HepG2 (cell line): Measurements from ENCODE around the gene FAM181A.

Experiments used
- ARID3A ChIP-seq: IDR thresholded peaks from 2 replicates; pipeline ENCODE4 v1.6.1; 2012; ENCODE audit warnings: low read depth, low read length, improper control_type of control experiment
- ASH2L ChIP-seq: fragments of 300-600, 200-600 bp; sonication (generic); IDR thresholded peaks from 2 replicates; pipeline ENCODE4 v1.7.0; 2017; ENCODE audit warnings: low read depth, mild to moderate bottlenecking, moderate library complexity, mixed read lengths, low read length; ENCODE audit not compliant: insufficient read length
- CC2D1A ChIP-seq: sonication (generic); formaldehyde crosslinking; IDR thresholded peaks from 2 replicates; pipeline ENCODE4 v1.8.1; 2023; ENCODE audit warnings: mild to moderate bottlenecking, missing genetic modification reagents
- CTCF ChIP-seq: sonication (generic); formaldehyde crosslinking; IDR thresholded peaks from 2 replicates; pipeline ENCODE4 v1.5.0; 2020; ENCODE audit warnings: mild to moderate bottlenecking, missing genetic modification reagents, moderate library complexity
- EZH2 ChIP-seq: conservative IDR thresholded peaks from 2 replicates; pipeline ENCODE4 v1.6.1; 2012; ENCODE audit warnings: mild to moderate bottlenecking, low read depth, low read length, moderate library complexity
- HOXA9 ChIP-seq: sonication (generic); formaldehyde crosslinking; IDR thresholded peaks from 2 replicates; pipeline ENCODE4 v1.8.1; 2022; ENCODE audit warnings: missing genetic modification reagents, mild to moderate bottlenecking, moderate library complexity, borderline replicate concordance
- IRF2 ChIP-seq: IDR thresholded peaks from 2 replicates; pipeline ENCODE4 v1.6.1; 2018; ENCODE audit warnings: missing genetic modification reagents, missing compliant biosample characterization
- NFIC ChIP-seq: IDR thresholded peaks from 2 replicates; pipeline ENCODE4 v1.6.1; 2012; ENCODE audit warnings: mild to moderate bottlenecking, low read length, inconsistent platforms
- NR2F2 ChIP-seq: IDR thresholded peaks from 2 replicates; pipeline ENCODE4 v1.6.1; 2012; ENCODE audit warnings: low read depth, inconsistent platforms, borderline replicate concordance
- POLR2AphosphoS5 ChIP-seq: IDR thresholded peaks from 2 replicates; pipeline ENCODE4 v1.6.1; 2012; ENCODE audit warnings: low read depth, low read length
- REST ChIP-seq, 2 experiments: IDR thresholded peaks; 2 replicates each; pipeline ENCODE4 v1.6.1; 2011 to 2012; ENCODE audit warnings: low read length in 2 of 2, borderline replicate concordance in 1 of 2, low read depth in 1 of 2, mild to moderate bottlenecking in 1 of 2, moderate library complexity in 1 of 2
- STAT5B ChIP-seq: sonication (generic); formaldehyde crosslinking; IDR thresholded peaks from 2 replicates; pipeline ENCODE4 v1.4.0; 2020; ENCODE audit warnings: missing genetic modification reagents
- ZNF567 ChIP-seq: sonication (generic); formaldehyde crosslinking; IDR thresholded peaks from 2 replicates; pipeline ENCODE4 v1.8.1; 2023; ENCODE audit warnings: mild to moderate bottlenecking, missing genetic modification reagents, borderline replicate concordance
- ZNF747 ChIP-seq: sonication (generic); formaldehyde crosslinking; IDR thresholded peaks from 2 replicates; pipeline ENCODE4 v1.8.1; 2023; ENCODE audit warnings: missing genetic modification reagents, mild to moderate bottlenecking, borderline replicate concordance

- TF ChIP-seq NFIC (no peak), REST (IDR thresholded peaks at IDR 0.05; ENCODE audit: borderline replicate concordance in 1 of 2, low read depth in 1 of 2, low read length in 2 of 2) (no peak), EZH2 (no peak), IRF2 (CRISPR knock-in tag) (no peak), ARID3A (no peak), HOXA9 (CRISPR knock-in tag) (no peak), ZNF747 (no peak), ASH2L (no peak), STAT5B (CRISPR knock-in tag) (no peak), CC2D1A (no peak), NR2F2 (no peak), CTCF (CRISPR knock-in tag) (no peak), ZNF567 (CRISPR knock-in tag) (no peak), POLR2AphosphoS5 (no peak)
Measured at GRCh38 chr14:93952829-93953228, 25.7 kb downstream of the FAM181A start.
